Breast epithelium (tissue), 3 donors: ENCODE results near the gene IRF6.

ENCODE experiments used
- POLR2AphosphoS5 ChIP-seq, 3 donors: sonication (generic); formaldehyde crosslinking; IDR thresholded peaks; one replicate each; pipeline ENCODE4 v1.6.1; 2017; ENCODE audit warnings: antibody characterized with exemption in 3 of 3
- TF ChIP-seq, protein P1 (sequence below), 3 donors: fragments of 450-650 bp; IDR thresholded peaks; one replicate each; pipeline ENCODE4 v1.5.1; 2016 to 2017; ENCODE audit warnings: antibody characterized with exemption in 3 of 3, mild to moderate bottlenecking in 3 of 3, moderate library complexity in 3 of 3

DNA sequence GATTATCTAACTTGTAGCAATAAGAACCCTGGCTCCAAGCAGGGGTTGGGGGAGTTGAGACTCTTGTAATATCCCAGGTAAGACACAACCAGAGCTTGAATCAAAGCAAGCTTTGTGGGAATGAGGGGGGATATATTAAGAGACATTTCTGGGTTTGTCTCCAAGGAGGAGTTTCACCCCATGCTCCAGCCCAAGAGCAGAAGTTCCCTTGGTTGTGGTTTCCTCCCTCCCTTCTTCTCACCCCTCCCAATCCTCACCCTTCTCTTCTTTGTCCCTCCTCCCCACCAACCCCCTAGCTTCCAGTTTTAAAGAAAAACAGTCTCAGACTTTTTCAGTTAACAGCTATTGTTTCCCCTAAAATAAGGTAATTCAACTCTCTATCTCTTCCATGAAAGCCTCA, 38.2 kb downstream of the IRF6 start:
- TF ChIP-seq, protein P1, sequence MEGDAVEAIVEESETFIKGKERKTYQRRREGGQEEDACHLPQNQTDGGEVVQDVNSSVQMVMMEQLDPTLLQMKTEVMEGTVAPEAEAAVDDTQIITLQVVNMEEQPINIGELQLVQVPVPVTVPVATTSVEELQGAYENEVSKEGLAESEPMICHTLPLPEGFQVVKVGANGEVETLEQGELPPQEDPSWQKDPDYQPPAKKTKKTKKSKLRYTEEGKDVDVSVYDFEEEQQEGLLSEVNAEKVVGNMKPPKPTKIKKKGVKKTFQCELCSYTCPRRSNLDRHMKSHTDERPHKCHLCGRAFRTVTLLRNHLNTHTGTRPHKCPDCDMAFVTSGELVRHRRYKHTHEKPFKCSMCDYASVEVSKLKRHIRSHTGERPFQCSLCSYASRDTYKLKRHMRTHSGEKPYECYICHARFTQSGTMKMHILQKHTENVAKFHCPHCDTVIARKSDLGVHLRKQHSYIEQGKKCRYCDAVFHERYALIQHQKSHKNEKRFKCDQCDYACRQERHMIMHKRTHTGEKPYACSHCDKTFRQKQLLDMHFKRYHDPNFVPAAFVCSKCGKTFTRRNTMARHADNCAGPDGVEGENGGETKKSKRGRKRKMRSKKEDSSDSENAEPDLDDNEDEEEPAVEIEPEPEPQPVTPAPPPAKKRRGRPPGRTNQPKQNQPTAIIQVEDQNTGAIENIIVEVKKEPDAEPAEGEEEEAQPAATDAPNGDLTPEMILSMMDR (IDR thresholded peaks at IDR 0.05) = no peak
- TF ChIP-seq POLR2AphosphoS5 (IDR thresholded peaks at IDR 0.05) = no peak
